ENCODE measurements around the gene ALKBH6. TPM values are rescaled to one million over a fixed set of nuclear protein-coding genes. Genes with fewer than 3 reads are reported as not detected.

Gene ALKBH6
- total RNA-seq, 2 experiments from 2014 or later: 28.7 to 29.0 TPM

DNA sequence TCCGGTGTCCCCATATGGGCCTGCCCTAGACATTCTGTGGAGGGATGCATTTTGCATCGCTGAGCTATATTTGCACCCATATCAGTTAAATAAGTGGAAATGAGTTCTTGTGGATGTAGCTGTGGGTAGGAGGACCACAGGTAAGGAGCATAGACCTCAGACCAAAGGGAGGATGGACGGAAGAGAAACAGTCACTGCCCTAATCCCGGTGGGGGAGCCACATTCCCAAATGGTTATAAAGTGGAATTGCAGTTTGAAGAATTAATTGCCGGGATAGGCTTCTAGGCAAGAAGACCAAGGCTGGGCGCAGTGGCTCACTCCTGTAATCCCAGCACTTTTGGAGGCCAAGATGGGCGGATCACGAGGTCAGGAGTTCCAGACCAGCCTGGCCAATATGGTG is 17.2 kb downstream of the ALKBH6 start:
- ChIA-PET CTCF (ENCODE audit: unreplicated experiment) (no interaction called here), POLR2A (no interaction called here)
- H4K20me1 ChIP-seq (ENCODE audit: insufficient read depth, low read length): 0 out of 2 replicates have a peak, but pooled peaks cover 4% of the 10 kb centered on the region
- no peaks in the 10 kb centered on the region for H3K9me2 ChIP-seq (ENCODE audit: insufficient read depth, low read length)
- DNase-seq (ENCODE audit: low spot score): no peak
- BruUV-seq (replicated peaks): no TSS peak
- no peaks in the 10 kb centered on the region for H3K9me3 ChIP-seq (ENCODE audit: low read length)
- H3K4me3 ChIP-seq (ENCODE audit: low read depth, low read length, poor library complexity, severe bottlenecking): peak overlapping the region; percentile 89
- H2AFZ ChIP-seq (ENCODE audit: low read length): no peak overlapping the region
- peak overlapping the region; percentile 94 for H3K4me2 ChIP-seq (ENCODE audit: low read length)
- peaks cover 22% of the 10 kb centered on the region for H3K79me2 ChIP-seq (ENCODE audit: insufficient read depth, low read depth, low read length)
- H3K4me1 ChIP-seq (ENCODE audit: insufficient read depth, low read length, poor library complexity, severe bottlenecking): peaks cover 16% of the 10 kb centered on the region
- peaks cover 26% of the 10 kb centered on the region for H3K36me3 ChIP-seq (ENCODE audit: insufficient read depth, low read length)
- intact Hi-C loops (cut with micrococcal nuclease; ENCODE audit: unreplicated experiment): no loop called here
- TF ChIP-seq EZH2phosphoT487 (IDR thresholded peaks at IDR 0.05; ENCODE audit: borderline replicate concordance, low read depth, low read length): no peak
- TF ChIP-seq, protein P1, sequence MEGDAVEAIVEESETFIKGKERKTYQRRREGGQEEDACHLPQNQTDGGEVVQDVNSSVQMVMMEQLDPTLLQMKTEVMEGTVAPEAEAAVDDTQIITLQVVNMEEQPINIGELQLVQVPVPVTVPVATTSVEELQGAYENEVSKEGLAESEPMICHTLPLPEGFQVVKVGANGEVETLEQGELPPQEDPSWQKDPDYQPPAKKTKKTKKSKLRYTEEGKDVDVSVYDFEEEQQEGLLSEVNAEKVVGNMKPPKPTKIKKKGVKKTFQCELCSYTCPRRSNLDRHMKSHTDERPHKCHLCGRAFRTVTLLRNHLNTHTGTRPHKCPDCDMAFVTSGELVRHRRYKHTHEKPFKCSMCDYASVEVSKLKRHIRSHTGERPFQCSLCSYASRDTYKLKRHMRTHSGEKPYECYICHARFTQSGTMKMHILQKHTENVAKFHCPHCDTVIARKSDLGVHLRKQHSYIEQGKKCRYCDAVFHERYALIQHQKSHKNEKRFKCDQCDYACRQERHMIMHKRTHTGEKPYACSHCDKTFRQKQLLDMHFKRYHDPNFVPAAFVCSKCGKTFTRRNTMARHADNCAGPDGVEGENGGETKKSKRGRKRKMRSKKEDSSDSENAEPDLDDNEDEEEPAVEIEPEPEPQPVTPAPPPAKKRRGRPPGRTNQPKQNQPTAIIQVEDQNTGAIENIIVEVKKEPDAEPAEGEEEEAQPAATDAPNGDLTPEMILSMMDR (conservative IDR thresholded peaks at IDR 0.05; ENCODE audit: low read length): no peak
- H3K27ac ChIP-seq (ENCODE audit: low read depth, low read length, poor library complexity, severe bottlenecking): no peak overlapping the region

- peak within 1 kb of the TSS; percentile 94 for H3K4me2 ChIP-seq (ENCODE audit: low read length)
- POLR2A ChIA-PET: interaction anchor here (0.6 kb wide), 1 partner anchor 19 kb away, joined by 4 read pairs; the partner anchor contains the start of gene ALKBH6
- H3K9me3 ChIP-seq (ENCODE audit: low read length): no peaks in the 10 kb centered on the region
- TF ChIP-seq, protein P1 (conservative IDR thresholded peaks at IDR 0.05; ENCODE audit: low read length): peak; percentile 32; the same call in 1 of the 2 replicates
- TF ChIP-seq EZH2phosphoT487 (IDR thresholded peaks at IDR 0.05; ENCODE audit: borderline replicate concordance, low read depth, low read length): no peak
- peaks cover 18% of the 10 kb centered on the region for H3K79me2 ChIP-seq (ENCODE audit: insufficient read depth, low read depth, low read length)
- intact Hi-C loops (cut with micrococcal nuclease; ENCODE audit: unreplicated experiment): loop anchor here (1.0 kb wide), 1 partner anchor 59 kb away; the partner anchor contains the start of genes THAP8 and WDR62
- peak; percentile 96 for DNase-seq (ENCODE audit: low spot score)
- CTCF ChIA-PET (ENCODE audit: unreplicated experiment): no interaction called here
- no peaks in the 10 kb centered on the region for H3K9me2 ChIP-seq (ENCODE audit: insufficient read depth, low read length)
- peaks cover 16% of the 10 kb centered on the region; the same call in 1 of the 2 replicates for H3K36me3 ChIP-seq (ENCODE audit: insufficient read depth, low read length)
- H3K27ac ChIP-seq (ENCODE audit: low read depth, low read length, poor library complexity, severe bottlenecking): peak within 1 kb of the TSS; percentile 53
- H4K20me1 ChIP-seq (ENCODE audit: insufficient read depth, low read length): no peaks in the 10 kb centered on the region
- peak within 1 kb of the TSS; percentile 89 for H3K4me3 ChIP-seq (ENCODE audit: low read depth, low read length, poor library complexity, severe bottlenecking)
- BruUV-seq (replicated peaks): no TSS peak
- H2AFZ ChIP-seq (ENCODE audit: low read length): peak within 1 kb of the TSS; percentile 28; the same call in 1 of the 2 replicates
- H3K4me1 ChIP-seq (ENCODE audit: insufficient read depth, low read length, poor library complexity, severe bottlenecking): peaks cover 16% of the 10 kb centered on the region
These were observed 18.7 kb downstream of the ALKBH6 start, which contains the start of gene SDHAF1 for GRCh38 chr19:35995048-35995993. TSS of gene SDHAF1 (plus strand) at chr19:35995188. CDS start at chr19:35995275, 87 bp downstream.
